GM21825 (cell line): ENCODE measurements around the gene ZNF592.

ENCODE experiments used
- ATAC-seq: cut with Tn5 transposase; IDR thresholded peaks from one replicate; pipeline ENCODE4 v1.9.1; 2021; ENCODE audit warnings: mild to moderate bottlenecking, moderate library complexity; ENCODE audit not compliant: unreplicated experiment

The ZNF592 gene

DNA sequence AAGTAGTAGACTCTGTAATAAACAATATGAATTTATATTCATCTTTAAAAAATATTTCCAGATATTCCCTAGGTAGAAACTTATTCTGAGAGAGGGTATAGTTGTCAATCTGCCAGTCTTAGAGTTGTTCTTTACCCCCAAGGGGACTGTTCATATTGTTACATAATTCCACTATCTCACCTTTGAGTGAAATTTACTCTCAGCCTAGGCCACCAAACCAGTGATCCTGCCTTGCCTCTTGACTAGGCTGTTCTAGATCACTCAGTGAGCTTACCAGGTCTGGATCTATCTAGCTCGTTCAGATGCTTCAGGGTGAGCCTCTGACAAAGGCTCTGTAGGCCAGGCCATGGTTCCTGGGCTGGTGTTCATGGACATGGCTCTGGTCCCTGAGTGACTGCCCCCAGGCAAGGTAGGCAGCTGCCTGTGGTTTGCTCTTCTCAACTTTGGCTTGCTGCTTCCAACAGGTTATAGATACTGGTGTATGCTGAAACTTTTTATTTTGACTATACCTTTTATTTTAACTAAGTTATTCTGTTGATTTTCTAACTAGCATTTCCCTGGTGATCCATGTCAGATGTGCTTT lies 27.6 kb downstream of the ZNF592 start:
- ATAC-seq = no peak

DNA sequence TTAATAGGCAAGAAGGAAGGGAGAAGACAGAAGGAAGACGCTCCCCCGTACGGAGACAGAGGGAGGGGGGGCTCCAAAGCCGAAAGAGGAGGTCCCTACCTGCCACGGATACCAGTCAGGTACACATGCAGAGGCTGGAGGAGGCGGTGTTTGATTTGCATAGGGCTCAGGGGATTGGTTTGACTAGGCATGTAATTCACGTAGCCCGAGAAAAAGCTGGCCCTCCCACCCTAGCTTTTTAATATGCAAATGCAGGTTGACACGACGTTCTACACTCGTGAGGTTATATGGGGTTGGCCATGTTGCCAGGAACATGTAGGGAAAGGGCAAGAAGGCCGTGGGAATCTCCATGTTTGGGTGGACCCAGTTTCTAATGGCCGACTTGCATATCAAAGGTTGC lies 29.8 kb downstream of the ZNF592 start:
- ATAC-seq = no peak

DNA sequence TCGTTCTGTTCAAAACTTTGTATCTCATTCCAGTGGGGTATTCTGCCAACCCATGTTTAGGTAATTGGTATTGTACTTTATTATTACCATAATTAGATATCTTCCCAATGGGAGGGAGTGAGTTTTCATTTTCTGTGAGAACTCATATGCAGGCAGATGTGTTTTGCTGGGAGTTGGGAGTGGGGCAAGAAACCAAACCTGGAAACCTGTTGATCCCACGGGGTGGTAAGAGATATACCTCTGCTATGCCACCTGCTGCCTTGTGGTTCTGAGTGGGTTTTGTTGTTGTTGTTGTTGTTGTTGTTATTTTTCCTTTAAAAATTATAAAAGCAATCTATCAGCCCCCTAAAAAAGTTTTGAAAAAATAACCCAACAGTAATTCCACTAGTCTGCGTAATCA lies 32.1 kb downstream of the ZNF592 start:
- no peak for ATAC-seq

DNA sequence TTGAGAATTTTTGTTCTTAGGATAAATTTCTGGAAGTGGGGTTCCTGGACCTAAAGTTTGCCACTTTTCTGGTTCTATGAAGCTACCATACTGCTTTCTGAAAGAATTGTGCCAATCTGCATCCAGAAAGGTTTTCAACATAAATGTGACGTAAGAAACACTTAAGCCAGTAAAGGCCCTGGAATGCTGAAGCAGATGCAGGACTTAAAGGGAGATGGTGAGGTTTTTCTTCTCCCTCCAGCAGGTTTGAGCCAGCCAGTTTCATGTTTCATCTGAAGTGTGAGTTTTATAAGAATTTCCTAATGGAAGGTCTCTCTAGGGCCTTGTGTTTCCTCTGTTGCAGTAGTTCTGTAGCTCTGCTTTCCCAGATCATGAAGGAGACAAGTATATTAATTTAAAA lies 33.1 kb downstream of the ZNF592 start:
- no peak for ATAC-seq

DNA sequence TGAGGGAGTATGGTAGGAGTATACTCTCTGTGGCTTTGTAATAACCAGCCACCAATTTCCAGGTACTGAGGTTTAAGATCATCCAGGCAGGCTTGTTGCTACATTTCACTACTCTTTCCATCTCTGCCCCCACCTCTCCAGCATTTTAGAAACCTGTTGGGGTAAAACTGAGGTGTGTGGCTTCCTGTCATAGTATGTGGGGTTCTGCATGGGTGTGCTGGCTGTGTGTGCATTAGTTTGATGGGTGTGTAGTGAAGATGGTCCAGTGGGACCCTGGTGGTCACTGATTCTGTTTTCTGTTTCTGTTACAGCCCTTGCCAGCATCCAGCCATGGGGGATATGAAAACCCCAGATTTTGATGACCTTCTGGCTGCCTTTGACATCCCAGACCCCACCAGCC lies 34.0 kb downstream of the ZNF592 start:
- ATAC-seq = no peak

DNA sequence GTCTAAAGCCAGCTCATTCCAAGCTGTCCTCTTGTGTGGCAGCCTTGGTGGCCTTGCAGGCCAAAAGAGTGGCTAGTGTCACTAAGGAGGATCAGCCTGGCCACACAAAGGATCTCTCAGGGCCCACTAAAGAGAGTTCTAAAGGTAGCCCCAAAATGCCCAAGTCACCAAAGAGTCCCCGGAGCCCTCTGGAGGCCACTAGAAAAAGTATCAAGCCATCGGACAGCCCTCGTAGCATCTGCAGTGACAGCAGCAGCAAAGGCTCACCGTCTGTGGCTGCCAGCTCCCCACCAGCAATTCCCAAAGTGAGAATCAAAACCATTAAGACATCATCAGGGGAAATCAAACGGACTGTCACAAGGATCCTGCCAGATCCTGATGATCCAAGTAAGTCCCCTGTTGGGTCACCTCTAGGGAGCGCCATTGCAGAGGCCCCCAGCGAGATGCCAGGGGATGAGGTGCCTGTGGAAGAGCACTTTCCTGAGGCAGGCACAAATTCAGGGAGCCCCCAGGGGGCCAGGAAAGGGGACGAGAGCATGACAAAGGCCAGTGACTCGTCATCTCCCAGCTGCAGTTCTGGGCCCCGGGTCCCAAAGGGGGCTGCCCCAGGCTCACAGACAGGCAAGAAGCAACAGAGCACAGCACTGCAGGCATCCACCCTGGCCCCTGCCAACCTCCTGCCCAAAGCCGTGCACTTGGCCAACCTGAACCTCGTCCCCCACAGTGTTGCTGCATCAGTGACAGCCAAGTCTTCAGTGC lies 35.3 kb downstream of the ZNF592 start:
- no peak for ATAC-seq

DNA sequence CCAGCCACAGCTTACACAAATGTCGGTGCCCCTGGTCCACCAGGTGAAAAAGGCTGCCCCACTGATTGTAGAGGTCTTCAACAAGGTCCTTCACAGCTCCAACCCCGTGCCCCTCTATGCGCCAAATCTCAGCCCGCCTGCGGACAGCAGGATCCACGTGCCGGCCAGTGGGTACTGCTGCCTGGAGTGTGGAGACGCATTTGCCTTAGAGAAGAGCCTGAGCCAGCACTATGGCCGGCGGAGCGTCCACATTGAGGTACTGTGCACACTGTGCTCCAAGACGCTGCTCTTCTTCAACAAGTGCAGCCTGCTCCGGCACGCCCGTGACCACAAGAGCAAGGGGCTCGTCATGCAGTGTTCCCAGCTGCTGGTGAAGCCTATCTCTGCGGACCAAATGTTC lies 35.9 kb downstream of the ZNF592 start:
- no peak for ATAC-seq

DNA sequence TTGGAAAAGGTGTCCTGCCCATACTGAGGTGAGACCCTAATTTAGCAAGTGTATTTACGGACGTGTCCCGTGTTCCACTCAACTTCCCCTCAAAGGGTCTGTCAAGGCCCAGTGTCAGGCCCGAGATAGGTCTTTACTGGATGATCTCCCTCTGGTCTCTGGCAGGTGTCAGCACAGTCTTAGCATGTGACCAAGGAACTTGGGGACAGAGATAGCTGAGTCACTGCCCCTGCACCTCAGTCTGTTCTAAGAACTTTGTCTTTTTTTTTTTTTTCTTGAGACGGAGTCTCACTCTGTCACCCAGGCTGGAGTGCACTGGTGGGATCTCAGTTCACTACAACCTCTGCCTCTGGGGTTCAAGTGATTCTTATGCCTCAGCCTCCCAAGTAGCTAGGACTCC lies 36.7 kb downstream of the ZNF592 start:
- no peak for ATAC-seq

DNA sequence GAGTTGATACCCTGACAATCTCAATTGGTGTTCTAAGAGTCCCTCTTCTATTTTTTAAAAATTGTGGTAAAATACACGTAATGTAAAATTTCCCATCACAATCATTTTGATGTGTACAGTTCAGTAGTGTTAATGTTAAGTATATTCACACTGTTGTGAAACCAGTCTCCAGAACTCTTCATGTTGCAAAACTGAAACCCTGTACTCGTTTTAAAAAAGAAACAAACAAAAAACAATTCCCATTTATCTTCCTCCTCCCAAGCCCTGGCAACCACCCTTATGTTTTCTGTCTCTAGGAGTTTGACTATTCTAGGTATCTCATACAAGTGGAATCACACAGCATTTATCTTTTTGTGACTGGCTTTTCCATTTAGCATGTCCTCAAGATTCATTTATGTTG lies 40.1 kb downstream of the ZNF592 start:
- no peak for ATAC-seq

DNA sequence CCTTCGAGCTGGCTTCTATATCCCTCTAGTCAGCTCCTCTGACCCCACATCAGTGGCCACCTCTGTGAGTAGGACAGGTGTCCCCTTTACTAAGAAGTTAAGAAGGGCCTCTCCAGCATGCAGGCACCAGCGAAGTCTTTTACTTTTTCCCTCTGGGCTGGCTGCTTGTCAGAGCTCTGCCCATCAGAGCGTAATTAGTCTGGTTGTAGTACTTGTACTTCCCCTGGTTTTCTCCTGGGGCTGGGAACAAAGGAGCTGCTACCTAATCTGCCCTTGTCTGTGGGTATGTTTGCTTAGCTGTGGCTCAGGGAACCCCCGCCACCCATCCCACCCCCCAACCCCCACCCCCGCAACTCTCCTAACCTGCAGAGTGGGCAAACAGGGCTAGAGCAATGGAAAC lies 41.4 kb downstream of the ZNF592 start:
- ATAC-seq = no peak

DNA sequence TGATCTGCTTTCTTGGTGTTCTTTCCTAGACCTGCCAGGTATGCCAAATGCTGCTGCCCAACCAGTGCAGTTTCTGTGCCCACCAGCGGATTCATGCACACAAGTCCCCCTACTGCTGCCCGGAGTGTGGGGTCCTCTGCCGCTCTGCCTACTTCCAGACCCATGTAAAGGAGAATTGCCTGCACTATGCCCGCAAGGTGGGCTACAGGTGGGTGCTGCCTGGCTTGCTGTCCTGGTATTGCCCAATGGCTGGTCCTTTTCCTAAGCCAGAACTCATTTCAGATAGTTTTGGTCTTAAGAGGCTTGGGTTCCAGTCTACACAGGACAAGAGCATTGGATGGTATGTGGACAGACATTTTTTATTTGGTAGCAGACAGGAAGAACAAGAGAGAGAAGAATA lies 42.3 kb downstream of the ZNF592 start:
- ATAC-seq = no peak

DNA sequence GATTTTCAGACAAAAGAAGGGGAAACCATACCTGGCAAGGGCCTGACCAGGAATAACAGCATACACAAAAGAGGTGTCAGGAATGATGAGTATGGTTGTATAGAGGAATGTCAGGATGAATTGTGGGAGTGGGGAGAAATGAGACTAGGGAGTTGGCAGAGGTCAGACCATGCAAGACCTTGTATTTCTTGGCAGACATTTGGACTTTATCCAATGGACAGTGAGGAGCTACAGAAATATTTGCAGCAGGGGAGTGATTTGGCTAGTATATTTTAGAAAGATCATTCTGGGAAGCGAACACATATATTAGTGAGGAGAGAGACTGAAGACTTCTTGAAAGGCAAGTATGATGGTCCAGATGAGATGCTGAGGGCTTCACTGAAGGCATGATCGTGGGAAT lies 43.4 kb downstream of the ZNF592 start:
- ATAC-seq = no peak

DNA sequence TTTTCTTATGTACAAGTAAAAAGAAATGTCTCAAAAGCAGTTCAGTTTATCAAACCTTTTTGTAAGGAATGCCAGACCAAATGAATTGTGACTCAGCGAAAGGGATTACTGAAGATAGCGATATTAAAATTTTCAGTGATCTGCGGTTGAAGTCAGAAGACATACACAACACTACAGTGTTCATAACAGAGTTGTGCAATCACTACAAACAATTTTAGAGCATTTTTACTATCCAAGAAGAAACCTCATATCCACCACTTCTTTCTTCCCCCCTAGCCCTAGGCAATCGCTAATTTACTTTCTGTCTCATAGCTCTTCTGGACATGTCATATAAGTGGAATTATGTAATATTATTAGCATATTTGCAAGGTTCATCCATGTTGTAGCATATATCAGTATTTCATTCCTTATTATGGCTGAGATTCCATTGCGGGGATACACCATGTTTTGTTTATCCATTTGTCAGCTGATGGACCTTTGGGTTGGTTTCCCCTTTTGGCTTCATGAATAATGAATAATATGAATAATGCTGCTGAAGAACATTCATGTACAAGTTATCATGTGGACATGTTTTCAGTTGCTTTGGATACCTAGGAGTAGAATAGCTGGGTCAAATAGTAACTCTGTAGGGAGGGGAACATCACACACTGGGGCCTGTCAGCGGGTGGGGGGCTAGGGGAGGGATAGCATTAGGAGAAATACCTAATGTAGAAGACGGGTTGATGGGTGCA lies 45.2 kb downstream of the ZNF592 start:
- no peak for ATAC-seq

DNA sequence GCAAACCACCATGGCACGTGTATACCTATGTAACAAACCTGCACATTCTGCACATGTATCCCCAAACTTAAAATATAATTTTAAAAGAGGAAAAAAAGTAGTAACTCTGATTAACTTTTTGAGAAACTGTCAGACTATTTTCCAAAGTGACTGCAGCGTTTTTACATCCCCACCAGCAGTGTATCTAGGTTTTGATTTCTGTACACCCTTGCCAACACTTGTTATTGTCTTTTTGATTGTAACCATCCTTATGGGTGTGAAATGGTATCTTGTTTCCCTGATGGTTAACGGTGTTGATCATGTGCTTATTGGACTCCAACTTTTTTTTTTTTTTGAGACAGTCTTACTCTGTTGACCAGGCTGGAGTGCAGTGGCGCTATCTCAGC lies 45.8 kb downstream of the ZNF592 start:
- no peak for ATAC-seq

DNA sequence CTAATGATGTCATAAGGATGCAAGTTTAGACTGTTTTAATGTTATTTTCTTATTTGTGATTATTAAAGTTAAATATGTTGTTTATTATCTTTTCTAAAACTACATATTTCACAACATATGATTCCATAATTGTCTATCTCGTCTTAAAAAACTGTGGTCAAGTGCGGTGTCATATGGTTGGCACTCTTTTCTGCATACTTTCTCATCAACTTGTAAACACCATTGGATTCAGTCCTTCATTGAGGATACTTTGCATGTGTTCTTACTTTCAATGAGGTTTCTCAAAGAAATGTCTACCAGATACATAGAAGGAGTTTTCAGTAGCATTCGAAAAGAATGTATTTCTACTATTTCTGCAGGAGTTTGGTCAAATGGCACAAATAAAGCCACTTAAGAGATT lies 46.8 kb downstream of the ZNF592 start:
- no peak for ATAC-seq

DNA sequence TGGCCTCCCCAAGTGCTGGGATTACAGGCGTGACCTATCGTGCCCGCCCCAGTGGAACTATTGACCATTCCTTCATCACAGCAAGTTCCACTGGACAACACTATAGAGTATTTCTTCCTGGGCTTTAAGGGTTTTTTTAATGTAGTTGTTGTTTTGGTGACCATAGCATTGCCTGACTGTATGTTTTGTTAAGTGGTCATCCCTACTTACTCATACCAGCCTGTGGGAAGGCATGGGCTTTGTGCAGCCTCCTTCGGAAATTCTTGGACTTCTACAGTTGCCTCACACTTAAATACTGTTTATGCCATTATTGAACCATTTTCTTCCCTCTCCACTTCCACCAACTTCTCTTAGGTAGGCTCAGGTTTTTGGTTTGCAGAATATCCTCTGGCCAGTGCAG lies 48.8 kb downstream of the ZNF592 start:
- no peak for ATAC-seq

DNA sequence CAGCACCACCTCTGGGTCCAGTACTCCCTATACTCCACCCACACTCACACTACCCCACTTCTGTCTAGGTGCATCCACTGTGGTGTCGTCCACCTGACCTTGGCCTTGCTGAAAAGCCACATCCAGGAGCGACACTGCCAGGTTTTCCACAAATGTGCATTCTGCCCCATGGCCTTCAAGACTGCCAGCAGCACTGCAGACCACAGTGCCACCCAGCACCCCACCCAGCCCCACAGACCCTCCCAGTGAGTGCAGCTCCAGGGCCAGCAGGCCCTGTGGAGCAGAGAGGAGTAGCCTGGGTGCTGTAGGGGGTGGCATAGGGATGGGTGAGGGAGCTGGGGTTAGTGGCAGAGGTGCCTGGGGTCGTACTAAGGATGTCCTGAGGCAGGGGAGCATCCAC lies 49.4 kb downstream of the ZNF592 start:
- ATAC-seq = no peak

DNA sequence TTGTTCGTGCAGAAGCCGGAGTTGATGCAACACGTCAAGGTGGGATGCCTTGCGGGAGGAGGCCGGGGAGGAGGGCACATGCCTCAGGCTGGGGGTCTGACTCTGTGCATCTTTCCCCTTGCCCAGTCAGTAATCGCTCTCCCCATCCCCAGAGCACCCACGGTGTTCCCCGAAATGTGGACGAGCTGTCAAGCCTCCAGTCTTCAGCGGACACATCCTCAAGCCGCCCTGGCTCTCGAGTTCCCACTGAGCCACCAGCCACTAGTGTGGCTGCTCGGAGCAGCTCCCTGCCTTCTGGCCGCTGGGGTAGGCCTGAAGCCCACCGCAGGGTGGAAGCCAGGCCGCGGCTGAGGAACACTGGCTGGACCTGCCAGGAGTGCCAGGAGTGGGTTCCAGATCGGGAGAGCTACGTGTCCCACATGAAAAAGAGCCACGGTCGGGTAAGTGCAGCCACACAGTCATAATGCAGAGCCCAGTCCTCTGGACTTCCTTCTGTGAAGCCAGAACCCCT lies 50.1 kb downstream of the ZNF592 start:
- ATAC-seq = no peak

DNA sequence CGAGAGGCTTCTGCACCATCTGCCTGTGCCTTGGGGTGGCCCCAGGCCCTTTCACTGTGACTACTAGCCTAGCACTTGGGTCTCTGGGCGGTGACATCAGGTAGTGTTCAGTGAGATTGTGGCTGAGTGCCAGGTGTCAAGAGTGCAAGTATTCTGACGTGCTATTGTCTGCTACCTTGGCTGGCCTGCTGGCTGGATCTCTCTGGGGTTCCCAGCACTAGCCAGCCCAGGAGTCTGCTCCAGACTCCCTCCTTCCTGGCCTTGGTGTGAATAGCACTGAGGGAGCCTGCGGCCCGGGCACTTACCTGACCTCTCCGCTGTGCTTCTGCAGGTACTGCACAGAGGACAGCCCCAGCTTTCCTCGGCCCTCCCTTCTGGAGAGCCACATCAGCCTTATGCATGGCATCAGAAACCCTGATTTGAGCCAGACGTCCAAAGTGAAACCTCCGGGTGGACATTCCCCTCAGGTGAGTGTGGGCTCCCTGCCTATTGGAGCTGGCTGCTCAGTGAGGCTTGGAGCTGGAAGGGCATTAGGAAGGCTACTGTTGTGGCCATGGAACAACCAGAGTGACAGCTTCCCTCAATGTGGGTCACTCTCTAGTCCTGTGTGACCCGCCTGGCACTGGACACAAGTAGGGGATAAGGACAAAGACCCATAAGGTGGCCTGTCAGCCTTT lies 51.3 kb downstream of the ZNF592 start:
- no peak for ATAC-seq

DNA sequence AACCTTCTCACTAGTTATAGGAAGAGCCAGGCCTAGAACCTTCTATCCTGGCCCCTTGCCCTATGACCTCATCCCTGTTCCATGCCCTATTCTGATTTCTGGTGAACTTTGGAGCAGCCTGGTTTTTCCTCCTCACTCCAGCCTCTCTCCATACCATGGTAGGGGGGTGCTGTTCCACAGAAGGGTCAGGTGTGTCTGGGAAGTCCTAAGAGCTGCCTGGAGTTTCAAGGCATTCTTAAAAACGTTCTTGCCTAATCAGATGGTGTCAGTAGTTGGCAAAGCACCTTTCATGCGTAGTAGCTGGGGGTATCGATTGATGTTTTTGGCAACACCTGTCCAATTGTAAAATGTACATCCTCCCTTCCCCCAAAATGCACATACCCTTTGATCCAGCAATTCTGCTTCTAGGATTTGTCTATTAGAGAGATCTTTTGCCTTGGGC lies 52.0 kb downstream of the ZNF592 start:
- ATAC-seq = no peak
